ENCODE measurements around the gene OSBPL6.
A peak's percentile ranks its signal among the peaks of the same experiment; 100 is the strongest.

OSBPL6 gene

DNA sequence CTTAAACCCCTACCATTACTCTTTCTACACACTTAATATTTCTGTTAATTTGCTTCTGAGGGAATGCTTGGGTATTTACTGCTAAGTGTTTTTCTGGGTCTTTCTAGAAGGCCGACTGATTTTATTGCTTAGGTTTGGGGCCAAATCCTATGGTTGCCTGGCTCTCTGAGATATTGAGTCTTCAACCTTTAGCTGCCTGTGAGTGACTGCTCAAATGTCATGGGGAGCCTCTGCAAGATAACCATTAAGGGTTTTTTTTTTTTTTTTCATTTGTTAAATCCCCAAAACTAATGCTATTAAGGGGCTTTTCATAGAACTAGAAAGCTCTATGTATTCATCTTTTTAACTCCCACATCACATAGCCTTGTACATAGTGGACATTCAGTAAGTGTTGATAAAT is 5.0 kb downstream of the OSBPL6 start:
- DNase-seq: no peak

DNA sequence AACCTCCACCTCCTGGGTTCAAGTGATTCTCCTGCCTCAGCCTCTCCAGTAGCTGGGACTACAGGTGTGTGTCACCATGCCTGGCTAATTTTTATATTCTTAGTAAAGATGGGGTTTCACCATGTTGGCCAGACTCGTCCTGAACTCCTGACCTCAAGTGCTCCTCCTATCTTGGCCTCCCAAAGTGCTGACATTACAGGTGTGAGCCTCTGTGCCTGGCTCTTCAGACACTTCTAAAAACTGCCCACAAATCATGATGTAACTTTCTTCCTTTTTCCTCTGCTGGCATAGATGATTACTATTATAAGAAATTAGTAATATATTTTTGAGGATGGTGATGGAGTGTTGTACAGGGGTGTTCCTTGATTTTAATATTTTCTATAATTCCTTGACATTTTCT is 6.0 kb downstream of the OSBPL6 start:
- no peak for DNase-seq

DNA sequence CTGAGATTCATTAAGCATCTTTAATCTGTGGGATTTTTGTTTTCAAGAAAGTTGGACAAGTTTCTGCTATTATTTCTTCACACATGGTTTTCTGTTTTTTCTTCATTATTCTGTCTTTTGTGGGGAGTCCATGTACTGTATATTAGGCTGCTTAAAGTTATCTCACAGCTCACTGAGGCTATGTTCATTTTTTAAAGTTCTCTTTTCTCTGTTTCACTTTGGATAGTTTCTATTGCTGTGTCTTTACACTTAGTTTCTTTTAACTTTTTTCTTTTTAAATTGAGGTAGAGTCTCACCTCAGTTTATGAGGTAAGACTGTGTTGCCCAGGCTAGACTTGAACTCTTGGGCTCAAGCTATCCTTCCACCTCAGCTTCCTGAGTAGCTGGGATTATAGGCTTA is 8.6 kb downstream of the OSBPL6 start:
- no peak for DNase-seq

DNA sequence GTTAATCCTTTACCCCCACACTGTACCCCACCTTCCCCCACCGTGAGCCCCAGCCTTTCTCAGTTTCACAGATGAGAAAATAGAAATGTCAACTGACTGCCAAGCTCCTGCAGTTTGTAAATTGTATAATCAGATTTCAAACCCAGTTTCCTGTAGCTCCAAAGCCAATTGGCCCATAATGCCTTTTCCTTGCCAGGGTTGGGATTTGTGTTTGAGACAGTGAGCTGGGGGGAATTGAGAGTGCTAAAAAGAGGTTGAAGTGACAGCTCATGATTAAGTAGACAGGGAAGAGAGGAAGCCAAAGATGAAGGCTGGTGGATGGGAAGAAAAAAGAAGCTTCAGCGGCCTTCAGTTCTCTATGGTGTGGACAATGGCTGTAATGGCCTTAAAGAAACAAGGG is 10.7 kb downstream of the OSBPL6 start:
- no peak for DNase-seq

DNA sequence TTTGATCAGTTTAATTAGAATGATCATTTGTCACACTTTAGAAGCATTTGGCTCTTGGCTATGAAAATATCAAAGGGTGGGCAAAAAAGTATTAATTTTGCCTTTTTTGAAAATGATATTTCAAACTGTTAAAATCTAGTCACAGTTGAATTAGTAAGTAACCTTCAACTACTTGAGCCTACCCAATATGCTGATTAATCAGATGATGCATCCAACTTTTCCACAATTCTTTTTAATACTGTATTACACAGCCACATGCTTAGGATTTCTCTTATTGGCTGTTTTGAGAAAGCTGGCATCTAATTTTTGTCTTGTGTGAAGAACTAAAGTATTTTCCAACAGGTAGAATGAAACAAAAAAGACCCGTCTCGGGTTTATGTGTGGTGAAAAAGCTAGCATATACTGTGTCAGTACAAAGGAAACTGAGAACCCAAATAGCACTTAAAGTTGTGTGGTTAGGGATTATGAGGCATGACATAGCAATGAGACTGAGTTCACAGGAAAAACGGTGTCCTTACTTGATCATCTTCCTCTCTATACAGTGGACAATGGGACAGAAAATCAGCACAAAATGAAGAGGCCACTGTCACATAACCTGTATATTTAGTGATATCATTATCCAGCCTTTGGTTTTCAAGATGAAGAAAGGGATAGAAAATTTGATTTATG is 11.7 kb downstream of the OSBPL6 start:
- no peak for DNase-seq

DNA sequence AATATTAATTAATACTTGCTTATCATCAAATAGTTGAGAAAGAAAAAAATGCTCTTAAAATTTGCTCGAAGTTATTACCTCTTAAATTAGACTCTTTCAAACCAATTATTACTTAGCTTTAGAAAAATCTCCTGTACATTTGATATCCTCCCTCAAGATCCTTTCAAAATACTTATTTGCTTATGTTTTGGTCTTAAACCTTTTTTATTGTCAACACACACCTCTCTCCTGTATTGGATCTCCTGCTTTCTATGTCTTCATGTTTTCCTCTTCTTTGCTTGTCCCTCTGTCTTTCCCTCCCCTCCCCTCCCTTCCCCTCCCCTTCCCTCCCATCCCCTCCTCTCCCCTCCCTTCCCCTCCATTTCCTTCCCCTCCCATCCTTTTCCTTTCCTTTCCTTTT is 14.0 kb downstream of the OSBPL6 start:
- DNase-seq: no peak

DNA sequence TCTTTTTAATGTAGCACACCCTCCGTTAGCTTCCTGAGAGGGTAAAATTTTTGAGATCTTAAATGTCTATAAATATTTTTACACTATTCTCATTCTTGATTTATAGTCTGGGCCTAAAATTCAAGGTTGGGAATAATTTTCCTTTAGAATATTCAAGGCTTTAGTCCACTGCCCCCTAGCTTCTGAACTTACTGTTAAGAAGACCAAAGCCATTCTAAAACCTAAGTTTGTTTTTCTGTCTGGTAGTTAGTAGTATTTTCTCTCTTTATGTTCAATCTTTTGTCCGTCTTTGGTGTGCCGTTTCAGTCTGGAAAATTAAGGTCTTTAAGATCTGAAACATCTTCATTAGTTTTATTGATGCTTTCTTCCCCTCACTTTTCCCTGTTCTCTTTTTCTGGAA is 14.5 kb downstream of the OSBPL6 start:
- DNase-seq: no peak

DNA sequence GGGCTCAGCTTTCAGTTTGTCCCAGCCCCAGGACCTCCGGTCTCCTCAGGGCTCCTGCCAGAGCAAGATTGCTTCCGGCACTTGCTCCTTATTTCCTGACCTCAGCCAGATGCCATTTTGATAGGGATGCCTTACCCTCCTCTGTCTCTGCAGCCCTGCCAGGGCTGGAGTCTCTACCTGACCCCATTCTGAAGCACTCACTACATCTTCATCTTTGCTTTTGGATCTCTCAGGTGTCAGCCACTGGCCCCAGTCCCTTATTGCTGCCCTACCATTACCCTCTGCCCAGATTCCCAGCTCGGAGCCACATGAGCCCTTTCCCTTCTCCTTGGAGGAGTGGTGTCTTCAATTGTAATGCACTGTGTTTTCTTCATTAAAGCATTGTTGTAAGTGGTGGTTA is 17.1 kb downstream of the OSBPL6 start:
- DNase-seq: no peak

DNA sequence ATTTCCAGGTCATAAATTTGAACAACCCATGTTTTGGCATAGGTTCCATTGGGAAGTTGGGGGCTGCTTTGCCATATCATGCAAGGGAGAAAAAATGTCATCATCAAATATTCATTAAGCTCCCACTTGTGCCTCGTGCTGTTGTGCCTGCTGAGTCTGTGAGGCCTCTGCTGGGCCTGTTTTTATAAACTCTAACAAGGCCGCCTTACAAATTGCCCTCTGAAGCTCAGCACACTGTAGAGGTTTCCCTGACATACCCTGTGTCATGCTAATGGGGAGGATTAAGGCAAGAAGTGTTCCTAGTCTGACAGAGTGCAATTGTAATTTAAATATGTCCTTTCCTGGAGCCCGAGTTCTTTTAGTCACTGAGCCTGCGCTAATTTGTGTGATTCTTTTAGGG is 17.6 kb downstream of the OSBPL6 start:
- no peak for DNase-seq

DNA sequence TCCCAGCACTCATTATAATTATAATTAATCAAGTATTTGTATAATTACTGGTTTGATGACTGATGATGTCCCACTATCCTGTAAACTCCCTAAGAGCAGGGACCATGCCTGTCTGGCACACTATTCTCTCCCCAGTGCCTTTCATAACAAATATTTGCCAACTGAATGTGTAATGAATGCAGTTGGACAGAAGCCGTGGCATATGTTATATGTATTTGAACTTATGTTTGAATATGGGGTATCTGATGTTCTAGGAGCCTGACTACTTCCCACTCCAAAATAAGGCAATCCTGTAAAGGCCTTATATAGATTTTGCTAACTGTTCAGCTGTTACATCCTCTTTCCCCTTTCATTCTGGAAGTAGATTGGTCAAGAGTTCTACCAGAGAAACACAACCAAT is 19.7 kb downstream of the OSBPL6 start:
- no peak for DNase-seq

DNA sequence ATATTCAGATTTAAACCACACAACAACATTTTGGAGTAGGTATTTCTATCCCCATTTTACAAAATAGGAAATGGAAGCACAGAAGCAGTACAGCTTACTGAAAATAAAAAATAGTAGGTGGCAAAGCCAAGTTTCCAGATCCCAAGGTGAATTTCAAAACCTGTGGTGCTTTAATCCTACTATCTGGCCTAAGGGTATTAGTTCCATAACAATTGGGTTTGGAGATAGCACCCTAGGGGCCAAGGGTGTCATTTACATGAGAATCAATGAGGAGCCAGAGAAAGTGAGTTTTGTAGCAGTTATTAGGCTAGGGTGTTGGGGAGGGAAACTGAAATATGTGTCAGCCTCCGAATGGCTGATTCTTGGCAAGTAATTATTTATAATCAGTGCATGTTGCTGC is 24.9 kb downstream of the OSBPL6 start:
- no peak for DNase-seq

DNA sequence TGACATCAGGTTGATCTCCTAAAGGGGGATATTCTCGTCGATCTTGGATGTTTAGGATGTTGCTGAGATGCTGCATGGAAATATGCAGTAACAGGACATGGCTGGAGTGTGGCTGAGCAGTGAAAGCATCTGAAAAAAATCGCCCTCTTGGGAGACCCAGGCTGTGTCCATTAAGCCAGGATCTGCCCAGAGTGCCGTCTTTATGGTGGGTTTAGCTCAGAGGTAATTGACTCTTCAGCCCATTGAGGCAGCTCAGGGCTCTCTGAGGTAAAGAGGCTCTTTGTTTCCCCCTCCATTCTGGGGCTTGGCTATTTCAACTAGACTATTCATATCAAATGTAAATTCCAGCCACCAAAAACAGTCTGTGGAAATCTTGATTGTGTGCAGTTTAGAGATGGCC is 26.5 kb downstream of the OSBPL6 start:
- no peak for DNase-seq

DNA sequence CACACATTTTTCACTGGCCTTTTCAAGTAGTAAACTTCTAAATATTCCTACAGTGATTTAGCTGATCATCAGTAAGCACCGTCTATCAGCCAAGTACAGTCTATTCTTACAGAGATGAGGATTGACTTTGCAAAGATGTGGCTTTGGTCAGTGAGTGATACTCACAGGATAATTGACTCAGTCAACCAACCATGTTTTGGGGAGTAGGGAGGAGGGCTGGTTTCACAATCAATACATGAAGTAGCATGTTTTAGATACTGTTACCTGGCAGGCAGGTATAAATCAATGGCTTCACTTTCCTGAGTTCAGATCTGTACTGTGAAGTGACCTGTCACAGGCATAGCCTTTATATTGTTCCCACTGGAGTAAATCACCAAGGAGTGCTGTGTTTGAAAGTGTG is 27.2 kb downstream of the OSBPL6 start:
- DNase-seq: no peak

DNA sequence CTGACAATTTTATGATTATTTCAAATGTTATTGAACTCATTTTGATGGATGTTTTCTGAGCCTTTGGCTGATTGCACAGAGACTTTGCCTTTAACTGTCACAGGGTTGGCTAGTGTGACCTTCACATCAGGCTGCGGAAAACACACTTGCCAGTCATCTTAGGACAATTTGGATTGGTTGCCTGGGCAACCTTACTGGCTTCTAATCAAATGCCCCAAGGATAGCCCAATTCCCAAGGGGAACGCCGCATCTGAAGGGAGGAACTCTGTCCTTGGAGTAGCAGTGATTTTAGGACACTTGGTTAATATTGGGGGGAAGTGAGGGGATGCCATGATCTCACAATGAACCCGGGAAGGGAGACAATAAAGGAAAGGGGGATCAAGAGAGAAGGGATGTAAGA is 29.5 kb downstream of the OSBPL6 start:
- no peak for DNase-seq

DNA sequence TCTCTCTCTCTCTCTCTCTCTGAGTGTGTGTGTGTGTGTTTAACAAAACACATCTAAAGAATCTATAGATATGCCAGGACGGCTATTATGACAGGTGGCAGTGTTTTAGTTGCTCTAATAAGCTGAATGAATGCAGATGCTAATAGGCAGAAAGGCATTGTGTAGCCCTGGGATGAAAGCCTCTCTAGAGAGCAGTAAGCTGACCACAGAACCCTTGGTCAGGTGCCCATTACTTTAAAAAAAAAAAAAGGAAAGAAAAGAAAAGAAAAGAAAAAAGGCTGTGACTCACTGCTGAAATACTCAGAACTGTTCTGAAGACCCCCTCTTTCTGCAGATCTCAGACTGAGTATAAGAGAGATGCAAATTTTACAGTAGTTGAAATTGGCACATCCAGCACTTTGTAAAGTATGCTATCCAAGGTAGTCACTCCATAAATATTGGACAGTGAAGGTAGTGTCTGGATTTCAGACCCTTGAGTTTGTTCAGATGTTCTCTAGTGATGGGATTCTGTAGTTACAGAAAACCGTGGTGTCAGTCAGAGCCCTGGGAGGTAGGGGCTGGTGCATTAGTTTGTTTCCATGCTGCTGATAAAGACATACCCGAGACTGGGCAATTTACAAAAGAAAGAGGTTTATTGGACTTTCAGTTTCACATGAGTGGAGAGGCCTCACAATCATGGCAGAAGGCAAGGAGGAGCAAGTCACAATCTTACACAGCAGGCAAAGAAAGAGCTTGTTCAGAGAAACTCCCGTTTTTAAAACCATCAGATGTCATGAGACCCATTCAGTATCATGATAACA is 30.9 kb downstream of the OSBPL6 start:
- DNase-seq: no peak

DNA sequence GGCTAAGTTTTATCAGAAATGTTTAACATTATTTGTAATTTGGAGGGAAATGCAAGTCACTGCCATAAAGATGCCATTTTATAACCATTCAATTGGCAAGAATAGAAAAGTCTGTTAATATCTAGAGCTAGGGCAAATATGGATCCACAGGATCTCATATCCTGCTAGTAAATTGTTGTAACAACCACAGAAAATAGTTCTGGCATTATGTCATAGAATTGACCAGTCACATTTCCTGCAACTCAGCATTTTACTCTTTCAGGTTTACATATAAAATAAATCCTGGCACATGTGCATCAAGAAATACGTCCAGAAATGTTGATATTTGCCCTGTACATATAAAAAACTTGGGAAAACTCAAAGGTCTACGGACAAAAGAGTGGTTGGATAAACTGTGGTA is 32.9 kb downstream of the OSBPL6 start:
- DNase-seq: no peak

DNA sequence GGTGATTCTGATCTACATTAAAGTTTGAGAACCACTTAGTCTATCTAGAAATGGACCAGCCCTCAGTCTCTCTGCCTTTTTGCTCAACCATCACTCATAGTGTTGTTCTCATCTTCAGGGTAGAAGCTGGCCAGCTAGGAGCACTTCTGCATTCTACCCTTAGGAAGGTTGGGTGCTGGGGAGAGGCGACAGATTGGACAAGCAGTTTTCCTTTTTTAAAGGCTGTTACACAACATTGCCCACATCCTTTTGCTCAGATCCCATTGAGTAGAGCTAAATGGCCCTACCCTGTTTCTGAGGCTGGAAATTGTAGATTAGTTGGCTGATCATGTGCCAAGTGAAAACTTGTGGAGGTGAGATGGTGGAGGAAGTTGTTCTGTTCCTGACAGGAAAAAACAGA is 35.6 kb downstream of the OSBPL6 start:
- DNase-seq: no peak

DNA sequence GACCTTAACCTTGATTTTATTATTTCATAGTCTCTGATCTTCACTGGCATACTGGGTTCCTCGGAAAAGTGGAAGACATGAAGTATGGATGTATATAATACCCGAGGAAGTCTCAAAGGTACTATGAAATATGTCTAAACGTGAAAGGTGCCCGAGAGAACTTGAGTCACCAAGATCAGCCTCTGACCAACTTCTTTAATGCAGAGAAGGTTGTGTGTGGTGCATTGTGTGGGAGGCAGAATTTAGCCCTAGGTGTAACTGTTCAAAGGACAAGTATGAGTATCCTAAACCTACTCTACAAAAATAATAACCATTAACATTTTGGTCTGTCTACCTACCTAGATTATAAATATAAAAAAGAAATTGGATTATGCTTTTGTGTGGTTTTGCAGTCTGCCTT is 36.1 kb downstream of the OSBPL6 start:
- DNase-seq: no peak

DNA sequence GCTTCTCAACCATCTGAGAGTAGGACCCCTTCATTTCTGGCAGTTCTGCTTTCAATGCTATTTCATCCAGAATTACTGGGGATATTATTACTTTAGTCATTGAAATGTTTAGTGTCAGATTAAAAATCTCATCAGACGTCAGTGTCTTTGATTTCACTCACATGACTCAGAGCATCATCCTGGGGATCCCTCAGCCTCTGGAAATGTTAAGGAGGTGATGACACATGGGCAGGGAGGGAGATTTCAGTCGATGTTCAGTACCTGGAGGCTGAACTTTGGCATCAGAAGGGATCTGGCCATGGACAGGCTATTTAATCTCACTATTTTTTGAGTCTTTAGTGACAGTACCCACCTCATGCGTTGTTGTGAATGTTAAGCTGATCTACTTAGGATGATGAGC is 39.1 kb downstream of the OSBPL6 start:
- no peak for DNase-seq

DNA sequence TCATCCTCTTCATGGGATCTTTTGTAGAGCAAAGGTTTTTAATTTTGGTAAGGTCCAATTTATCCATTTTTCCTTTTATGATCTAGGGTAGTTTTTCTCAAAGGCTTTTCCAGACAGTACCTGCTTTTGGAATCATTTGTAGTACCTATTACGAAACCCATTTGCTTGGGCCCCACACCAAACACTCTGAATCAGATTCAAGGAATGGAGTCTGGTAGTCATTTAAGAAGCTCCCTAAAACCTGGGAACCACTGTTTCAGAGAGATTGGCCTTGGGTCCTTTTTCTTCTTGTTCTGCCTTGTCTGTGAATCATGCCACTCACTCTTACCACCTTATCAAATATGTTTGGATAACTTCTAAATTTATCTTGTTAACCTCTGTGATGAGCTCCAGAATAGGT is 40.3 kb downstream of the OSBPL6 start:
- no peak for DNase-seq

DNA sequence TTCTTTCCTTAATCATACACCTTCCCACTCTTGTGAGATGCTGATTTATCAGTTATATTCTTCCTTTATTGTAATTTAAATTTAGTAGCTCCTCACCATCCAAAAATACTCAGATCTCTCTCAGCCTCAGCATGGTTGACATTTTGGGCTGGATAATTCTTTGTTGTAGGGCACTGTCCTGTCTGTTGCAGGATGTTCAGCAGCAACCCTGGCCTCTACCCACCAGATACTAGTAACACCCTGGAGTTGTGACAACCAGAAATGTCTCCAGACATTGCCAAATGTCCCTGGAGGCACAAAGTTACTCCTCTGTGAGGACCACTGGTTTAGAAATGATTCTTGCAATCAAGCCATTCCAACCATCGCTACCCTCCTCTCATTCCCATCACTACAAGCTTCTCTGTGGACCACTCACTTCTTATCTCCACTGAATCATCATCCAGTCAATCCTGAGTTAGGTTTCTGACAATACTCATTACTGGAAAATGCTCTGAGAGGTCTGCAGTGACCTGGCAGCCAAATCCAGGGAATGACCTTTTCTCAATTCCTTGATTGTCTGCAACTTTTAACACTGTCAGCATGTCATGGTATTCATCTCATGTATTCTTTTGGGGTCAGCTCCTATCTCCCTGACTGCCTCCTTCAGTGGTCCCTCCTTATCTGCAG is 43.3 kb downstream of the OSBPL6 start:
- no peak for DNase-seq

DNA sequence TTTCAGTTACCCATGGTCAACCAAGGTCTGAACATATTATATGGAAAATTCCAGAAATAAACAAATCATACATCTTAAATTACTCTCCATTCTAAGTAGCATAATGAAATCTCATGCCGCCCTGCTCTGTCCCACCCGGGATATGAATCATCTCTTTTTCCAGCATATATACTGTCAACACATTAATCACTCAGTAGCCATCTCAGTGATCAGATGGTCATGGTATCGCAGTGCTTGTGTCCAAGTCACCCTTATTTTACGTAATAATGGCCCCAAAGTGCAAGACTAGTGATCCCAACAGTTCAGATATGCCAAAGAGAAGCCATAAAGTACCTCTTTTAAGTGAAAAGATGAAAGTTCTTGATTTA is 43.8 kb downstream of the OSBPL6 start:
- DNase-seq: no peak

DNA sequence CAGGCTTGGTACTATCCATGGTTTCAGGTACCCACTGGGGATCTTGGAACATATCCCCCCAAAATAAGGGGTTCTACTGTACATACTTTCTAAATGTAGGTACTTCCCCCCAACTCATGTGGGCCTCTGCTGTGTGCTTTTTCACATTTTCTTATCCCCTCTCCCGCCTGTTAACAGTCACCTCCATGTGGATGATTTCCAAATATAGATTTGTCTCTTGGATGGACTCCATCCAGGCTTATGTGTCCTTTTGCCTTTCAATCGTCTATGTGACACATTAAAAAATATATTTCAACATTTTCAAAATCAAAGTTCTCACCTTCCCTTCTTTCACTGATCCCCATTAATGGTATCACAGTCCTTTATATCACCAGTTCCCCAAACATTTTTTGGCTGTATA is 44.4 kb downstream of the OSBPL6 start:
- no peak for DNase-seq

DNA sequence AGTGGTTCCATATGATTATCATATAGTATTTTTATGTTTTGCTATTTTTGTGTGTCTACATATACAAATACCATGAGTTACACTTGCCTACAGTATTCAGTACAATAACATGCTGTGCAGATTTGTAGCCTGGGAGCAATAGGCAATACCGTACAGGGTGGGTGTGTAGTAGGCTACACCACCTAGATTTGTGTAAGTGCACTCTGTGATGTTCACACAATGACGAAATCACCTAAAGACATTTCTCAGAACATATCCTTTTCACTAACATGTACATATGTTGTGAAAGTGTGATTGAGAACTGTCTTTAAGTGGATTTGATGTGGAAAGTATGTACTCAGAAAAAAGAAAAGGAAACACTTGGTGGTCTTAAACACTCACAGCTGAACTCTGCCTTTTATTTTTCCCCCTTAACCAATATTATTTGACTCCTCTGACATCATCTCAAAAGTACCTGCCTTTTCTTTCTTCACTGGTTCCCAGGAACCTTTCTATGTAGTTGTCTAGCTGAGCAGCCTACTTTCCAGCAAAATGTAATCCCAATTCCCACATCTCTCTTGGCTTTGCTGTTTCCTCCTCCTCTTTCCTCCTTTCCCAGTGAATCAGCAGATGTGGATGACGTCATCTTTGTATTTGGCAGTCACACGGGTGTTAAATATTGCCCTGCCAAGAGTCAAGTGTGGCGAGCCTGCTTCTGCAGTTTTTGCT is 47.7 kb downstream of the OSBPL6 start:
- peak; percentile 12 for DNase-seq
